Effector CD4-positive, alpha-beta T cell (primary cell): ENCODE data around the gene HPS1.
A peak's percentile ranks its signal among the peaks of the same experiment; 100 is the strongest.

Source experiments
- DNase-seq: peaks from one replicate; pipeline ENCODE4 v3.0.0-alpha.2; 2020

HPS1 gene

DNA sequence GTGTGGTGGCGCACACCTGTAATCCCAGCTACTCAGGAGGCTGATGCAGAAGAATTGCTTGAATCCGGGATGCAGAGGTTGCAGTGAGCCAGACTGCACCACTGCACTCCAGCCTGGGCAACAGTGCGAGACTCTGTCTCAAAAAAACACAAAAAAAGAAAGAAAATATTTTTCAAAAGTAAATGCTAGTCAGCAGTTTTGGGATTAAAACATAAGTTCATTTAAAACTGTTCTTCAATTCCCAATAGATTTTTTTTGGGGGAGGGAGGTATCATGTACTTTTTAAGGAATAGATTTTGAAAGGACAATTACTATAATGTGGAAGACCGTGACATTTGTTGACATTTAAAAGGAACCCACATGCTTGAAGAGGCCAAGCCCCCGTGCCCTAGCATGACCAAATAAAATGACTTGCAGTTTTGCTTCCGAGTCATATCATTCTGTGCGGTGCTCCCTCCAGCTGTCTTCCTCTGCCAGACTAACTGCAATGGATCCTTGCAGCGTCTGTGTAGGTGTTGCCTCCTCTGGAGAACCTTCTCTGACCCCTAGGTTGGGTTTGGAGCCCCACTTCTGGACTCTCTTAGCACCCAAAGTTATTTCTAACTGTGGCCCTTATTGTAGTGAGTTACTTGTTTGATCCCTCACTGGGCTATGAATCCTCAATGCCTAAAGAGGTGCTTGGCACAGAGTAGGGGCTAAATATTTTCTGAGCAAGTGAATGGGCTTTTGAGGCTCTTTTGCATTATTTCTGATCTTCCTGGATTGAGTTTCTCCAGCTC is 17.4 kb upstream of the HPS1 start:
- no peak for DNase-seq

GRCh38 chr10:98463016-98463415 is 16.3 kb upstream of the HPS1 start:
- no peak for DNase-seq

GRCh38 chr10:98461500-98461842 is 14.7 kb upstream of the HPS1 start:
- no peak for DNase-seq

- no peak for DNase-seq
These were observed 14.2 kb upstream of the HPS1 start for GRCh38 chr10:98460837-98461499.

DNA sequence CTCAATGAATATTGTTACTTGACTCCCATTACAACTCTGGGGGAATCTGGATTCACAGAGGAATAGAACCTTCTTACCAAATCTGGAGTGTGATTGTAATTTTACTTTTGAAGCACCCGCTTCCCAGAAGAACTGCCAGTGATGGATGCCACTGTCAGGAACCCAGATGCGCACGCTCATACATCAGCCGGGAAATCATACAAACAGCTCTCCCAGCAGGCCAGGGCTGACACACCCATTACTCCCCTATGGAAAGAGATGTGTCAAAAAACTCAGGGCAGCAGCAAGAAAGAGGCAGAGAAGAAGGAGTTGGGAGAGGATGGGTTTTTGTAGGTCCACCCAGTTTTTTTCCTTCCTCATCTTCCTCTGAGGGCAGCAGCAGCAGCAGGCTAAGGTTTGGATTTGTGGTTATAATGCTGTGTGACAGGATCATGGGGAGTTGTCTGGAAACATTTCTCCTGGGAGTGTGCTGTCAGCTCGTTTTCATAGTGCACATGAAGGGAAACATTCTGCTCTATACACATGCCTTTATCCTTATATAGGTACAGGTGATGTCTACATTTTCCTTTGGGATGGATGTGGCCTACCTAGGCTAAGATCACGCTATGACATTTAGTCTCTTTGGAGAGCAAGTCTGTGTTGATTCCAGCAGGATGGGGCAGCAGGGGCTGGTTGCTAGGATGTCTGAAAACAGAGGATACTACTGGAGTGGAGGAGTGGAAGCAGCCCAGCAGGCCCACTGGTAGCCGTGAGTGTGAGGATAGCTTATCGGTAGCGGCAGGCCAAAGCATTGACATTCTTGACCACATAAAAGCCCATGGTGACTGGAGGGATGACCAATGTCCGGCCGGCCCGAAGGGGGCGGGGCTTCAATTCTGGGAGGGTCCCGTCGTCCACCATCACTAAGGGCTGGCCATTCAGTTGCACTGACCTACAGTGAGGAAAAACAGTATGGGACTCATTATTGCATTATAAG is 12.4 kb upstream of the HPS1 start:
- DNase-seq = no peak

DNA sequence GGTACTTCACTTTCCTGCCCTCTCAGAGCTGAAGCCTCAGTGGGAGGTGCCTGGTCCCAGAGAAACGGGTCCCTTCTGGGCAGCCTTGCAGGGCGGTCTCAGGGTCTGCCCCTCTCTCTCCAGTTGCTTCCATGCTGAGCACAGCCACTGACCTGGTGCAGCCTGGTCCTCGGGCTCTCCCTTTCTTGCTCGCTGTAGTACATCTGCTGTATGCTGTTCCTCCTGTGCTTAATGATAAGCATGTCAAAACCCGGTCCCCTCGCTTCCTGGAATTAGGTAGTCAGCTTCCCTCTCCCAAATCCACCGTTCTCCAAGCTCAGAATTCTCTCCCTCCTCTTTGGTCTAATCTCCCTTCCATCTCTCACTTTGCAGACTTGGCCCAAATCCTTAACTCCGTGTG is 11.0 kb upstream of the HPS1 start:
- no peak for DNase-seq

DNA sequence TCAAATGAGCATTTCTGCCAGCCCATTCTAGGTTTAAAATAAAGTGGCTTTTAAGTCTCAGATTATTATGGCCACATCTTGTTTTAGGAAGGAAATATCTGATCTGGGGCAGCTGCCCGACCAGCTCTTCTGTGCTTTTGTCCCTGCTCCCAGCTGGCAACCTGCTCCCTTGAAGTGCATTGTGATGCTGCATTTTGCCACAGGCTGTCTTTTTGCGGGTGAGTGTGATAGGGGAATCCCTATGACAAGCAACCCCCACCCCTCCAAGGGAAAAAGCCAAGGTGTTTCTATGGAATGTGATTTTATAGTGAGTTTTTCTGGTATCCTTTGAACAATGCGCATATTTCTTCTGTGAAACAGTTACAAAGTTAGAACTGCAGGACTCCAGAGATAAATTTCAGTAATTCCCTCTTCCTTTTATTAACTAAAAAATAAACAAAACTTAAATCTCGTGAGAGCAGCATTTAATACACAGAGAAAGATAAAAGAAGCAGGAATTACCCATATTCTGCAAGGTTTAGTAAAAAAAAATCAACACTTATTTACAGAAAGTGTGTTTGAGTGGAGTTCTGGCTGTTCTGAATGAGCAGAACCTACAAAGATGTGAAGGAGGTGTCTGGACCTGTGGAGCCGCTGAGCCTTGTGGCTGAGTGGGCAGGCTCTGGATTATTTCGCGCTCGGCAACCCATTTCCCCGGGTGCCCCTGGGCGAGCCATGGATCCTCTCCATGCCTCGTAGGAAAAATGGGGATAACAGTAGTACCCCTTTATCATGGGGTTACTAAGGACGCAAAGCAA is 10.1 kb upstream of the HPS1 start:
- no peak for DNase-seq

DNA sequence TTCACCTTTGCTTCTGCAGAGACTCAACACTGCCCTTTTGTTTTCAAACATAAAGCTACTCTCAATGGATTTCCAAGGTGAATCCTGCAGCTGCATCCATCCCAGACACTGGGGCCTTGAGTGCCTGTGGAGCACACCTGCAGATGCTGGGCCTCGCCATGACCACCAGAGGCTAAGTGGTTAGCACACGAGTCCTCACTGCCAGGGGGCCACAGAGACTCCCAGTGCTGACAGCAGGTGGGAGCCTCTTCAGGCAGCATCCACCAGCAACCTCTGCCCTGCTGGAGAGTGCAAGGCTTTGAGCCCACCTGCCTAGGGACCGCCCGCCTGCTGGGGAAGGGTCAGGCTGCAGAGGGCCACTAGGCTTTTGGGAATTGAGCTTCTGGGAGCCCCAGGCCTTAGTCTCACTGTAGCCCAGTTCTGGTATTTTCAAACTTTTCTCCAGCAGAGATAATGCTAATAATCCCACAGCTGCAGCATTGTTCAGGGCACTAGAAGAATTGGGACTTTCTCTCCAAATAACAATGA is 9.4 kb upstream of the HPS1 start:
- no peak for DNase-seq

DNA sequence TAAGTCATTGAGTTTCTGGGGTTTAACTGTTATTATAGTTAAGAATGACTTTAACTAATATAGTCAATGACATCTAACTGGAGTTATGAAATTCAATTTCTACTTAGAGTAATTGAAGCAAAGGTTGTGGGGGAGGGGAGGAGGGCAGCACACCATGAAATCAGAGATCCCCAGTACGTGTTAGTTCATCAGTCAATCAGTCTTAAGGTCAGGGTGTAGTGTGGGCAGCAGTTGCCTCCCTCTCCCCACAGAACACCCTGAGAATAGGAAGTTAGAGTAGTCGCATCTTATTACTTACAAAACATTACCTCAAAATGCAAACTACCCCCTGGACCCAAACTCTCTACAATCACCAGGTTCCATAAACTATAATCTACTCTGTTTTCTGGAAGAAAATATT is 7.0 kb upstream of the HPS1 start:
- no peak for DNase-seq

DNA sequence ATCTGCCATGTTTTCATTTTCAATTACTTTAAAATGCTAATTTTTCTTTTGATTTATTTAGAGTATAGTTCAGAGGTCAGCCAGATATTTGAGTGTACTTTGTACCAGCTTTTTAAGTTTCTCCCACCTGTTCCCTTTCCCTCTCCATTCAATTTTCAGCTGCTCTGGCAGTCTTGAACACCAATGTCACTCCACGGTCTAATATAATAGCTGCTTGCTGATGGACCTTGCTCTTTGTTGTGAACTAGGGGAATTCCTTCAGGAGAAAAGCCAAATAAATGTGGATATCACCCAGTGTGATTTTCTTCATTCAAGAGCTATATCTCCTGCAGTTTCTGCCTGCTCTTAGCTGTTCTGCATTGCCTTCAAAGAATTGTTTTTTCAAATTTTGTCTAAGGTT is 3.9 kb upstream of the HPS1 start:
- no peak for DNase-seq

DNA sequence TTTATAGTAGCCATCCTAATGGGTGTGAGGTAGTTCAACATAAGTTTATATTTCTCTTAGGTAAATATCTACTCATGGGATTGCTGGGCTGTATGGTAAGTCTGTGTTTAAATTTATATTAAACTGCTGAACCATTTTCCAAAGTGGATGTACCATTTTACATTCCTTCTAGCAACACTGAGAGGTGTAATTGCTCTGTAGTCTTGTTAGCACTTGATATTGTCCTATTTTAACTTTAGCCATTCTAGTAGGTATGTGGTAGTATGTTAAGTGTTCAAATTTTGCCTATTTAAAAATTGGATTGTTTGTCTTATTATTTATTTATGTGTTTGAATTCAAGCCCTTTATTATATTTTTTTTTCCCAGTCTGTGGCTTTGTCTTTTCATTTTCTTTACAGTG is 2.6 kb upstream of the HPS1 start:
- no peak for DNase-seq

DNA sequence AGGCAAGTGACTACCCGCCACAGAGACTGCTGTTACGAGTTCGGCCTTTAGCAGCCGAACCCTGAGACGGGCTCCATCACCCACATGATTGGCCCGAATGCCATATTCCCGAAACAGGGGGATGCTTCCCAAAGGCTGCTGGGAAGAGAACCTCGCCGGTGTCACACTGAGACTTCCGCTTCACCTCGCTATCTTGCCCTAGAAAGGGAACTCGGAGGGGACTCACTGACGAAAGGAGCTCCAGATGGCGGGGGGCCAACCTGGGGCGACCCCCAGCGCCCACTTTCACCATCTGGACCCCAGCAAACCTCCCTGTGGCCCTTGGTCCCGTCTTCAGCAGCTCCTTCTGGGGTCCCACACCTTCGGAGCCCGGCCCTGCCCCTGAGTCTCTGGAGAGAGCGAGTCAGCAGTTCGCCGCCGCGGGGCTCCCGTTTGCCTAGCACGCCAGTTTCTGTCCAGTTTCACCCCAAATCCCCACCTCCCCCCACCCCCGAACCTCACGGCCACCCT is 529 bp downstream of the HPS1 start:
- peak; percentile 19 for DNase-seq

GRCh38 chr10:98445200-98445812 is 1.4 kb downstream of the HPS1 start:
- no peak for DNase-seq

- no peak for DNase-seq
These were observed 2.3 kb downstream of the HPS1 start for GRCh38 chr10:98444314-98445006.

DNA sequence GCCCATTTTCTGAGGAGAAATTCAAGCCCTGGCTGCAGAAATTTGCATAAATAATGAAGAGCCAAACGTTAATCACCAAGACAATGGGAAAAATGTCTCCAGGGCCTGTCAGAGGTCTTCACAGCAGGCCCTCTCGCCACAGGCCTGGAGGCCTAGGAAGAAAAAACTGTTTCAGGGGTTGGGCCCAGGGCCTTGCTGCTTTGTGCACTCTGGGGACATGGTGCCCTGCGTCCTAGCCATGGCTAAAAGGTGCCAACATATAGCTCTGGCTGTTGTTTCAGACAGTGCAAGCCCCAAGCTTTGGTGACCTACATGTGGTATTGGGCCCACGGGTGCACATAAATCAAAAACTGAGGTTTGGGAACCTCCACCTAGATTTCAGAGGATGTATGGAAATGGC is 8.0 kb downstream of the HPS1 start:
- DNase-seq = no peak

DNA sequence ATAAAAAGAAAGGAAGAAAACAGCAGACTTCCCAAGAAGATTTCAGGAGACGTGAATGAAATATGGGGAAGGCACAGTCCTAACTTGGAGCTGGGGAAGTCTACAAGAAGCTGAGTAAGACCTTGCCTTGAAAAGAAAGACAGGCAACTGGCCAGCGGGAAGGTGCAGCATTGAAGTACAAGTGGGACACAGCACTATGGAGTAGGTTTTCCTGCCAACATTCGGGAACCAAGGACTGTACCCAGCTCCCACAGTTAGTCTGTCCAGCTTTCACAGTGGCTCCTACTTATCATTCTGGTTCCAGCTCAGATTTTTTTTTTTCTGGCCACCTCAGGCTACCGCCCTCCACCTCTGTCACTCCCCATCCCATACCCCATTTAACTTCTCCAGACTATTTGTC is 10.0 kb downstream of the HPS1 start:
- DNase-seq = no peak

- DNase-seq = no peak
These were observed 11.6 kb downstream of the HPS1 start for GRCh38 chr10:98435178-98435577.

DNA sequence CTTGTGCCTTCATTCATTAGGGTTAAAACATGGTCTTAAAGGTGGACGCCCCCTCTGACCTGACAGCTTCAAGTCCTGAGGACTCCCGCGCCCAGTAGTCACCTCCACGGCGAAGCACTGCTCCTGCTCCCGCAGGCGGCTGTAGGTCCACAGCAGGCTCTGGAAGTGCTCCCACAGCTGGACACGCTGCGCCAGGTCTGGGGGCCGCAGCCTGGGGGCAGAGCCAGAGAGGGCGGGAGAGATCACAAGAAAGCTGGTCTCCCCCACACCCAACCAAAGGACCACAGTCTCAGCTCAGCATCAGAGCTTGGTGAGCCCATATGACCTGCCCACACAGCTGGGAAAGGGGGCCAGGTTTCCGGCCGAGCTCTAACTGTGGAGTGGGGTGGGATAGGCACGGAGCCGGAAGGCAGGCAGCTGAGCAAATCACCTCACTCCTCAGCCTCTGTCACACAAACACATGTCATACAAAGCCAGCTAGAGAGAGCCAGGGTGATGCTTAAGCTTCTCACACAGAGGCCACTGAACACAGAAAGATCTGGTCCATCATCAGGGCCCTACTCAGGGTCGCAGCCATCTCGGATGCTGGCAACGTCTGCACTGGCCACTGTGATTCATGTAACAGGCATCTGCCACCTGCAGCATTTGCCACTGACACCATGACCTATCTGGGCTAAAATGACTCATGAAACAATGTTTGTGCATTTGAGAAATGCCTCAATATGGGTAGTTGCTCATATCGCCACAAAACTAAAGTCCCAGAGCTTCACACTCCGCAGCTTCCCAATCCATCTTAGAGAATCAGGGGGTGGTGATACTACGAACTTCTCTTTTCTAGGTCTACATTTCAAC is 12.6 kb downstream of the HPS1 start:
- no peak for DNase-seq

DNA sequence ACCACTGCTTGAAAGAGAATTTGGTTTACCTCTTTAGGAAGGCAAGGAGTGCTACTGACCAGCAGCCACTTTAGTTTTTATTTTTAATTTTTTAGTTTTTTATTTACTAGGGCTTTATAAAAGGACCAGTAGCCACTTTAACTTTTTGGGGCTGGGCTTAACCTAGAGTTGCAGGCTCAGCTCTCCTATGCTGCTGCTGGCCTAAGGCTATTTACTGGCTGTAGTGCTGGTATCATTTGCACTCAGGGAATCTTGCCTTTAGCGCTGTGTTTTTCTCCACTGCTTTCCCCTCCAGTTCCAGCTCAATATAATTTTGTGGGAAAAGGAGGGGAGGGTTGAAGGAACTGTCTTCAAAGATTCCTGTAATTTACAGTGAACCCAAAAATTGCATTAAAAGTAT is 13.4 kb downstream of the HPS1 start:
- no peak for DNase-seq

DNA sequence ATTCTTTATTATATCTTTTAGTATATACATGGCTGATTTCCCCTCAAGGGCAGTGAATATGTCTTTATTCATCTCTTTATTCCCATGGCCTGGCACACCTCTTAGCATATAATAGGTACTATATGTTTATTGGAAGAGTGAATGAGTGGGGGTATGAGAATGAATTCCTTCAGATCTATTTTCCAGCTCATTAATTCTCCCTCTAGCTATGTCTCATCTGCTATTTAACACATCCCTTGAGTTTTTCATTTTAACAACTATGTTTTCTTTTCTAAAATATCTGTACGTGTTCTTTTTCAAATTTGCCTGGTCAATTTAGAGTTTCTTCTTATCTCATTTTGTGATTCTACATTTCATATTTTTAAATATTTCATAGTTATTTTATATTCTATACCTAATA is 14.4 kb downstream of the HPS1 start:
- no peak for DNase-seq
